Superior temporal gyrus (tissue), 1 donor: Measurements from ENCODE around the gene OBSCN.

Source experiments
- DNase-seq: peaks from one replicate; pipeline ENCODE4 v3.0.0-alpha.2; 2016; ENCODE audit errors: extremely low spot score

OBSCN gene

DNA sequence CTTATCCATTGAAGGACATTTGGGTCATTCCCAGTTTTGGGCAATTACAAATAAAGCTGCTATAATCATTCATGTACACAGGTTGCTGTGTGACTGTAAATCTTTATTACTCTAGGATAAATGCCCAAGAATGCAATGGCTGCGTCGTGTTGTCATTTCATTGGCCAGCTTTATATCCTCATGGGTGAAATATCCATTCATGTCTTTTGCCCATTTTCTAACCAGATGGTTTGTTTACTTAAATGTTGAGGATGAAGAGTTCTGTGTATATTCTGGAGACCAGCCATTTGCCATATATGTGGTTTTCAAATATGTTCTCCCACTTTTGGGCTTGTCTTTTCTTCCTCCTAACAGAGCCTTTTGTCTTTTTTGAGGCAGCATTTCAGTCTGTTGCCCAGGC, 173.5 kb downstream of the OBSCN start:
- no peak for DNase-seq

DNA sequence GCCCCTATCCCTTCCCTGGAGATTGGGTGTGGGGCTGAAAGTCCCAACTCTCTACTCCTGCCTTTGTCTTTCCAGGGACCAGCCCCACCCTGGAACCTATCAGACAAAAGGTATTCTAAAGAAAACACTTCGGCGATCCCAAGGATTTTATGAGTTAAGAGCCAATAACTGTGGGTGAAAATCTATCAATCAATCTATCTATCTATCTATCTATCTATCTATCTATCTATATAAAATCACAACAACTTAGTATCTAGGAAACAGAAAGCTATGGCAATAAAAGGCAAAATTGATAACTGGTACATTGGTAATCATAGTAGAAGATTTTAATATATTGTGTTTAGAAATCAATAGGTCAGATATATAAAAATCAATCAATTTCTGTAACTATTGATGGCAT, 175.9 kb downstream of the OBSCN start:
- DNase-seq: no peak

DNA sequence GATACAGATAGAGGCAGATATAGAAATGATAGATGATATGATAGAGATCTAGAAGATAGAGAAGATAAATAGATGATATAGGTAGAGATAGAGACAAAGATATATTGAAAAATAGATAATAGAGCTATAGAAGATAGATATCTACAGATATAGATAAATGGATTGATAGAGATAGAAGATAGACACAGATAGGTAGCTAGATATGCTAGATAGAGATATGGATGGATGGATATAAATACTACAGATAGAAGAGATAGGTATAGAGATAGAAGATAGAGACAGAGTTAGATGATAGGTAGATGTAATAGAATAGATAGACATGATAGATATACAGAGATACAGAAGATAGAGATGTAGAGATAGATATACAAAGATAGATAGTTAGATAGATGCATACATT, 177.4 kb downstream of the OBSCN start:
- DNase-seq: no peak

DNA sequence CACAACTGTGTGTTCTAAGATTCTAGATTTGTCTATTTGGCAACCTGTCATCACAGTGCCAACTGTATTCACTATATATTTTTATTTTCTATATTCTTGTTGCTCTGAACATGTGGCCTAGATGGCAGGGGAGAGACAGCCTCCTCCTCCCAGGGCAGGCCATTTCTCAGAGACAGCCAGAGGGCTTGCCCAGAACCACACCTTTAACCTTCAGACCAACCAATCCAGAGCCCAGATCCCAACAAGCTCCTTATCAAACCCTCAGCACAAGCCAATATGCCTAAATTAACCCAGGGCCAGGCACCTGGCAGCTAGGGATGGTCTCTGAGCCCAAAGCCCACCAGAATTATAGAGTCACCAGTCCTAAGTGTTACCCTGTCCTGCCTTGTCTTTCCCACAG, 179.5 kb downstream of the OBSCN start:
- DNase-seq: no peak

- DNase-seq: no peak
Measured at GRCh38 chr1:228390649-228391048, 182.8 kb downstream of the OBSCN start.

- no peak for DNase-seq
Measured at GRCh38 chr1:228391411-228392020, 183.7 kb downstream of the OBSCN start.

DNA sequence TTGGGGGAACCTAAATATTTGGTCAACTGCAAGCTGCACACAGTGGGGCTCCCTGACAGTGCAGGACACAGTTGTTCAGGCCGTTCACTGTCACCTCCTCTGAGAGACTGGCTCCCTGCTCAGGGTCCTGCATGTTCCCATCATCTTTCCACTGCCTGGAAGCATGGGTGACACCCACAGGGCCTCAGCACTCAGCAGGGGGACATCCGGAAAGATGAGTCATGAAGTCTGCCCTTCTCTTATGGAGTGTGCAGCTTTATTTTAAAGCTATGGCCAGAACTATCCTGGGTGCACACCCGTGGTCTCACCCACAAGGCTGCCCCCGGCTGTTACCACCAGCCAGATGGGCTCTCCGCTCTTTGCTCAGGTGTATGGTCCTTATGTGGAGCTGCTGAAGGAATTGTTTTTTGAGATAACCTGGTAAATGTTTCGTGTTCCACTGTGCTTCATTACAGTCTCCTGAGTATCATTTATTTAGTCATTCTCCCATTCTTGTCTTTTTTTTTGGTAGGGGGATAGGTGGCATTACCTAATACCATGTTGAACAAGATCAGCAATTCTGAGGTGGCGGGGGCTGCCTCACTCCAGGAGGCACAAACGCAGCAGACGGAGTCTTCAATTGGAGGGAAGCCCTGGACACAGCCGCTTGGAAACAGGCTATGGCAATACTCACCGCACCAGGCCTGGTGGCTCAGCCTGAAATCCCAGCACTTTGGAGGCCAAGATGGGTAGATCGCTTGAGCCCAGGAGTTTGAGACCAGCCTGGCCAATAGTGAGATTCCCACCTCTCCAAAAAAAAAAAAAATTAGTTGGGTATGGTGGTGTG, 184.5 kb downstream of the OBSCN start:
- no peak for DNase-seq

- no peak for DNase-seq
Measured at GRCh38 chr1:228393268-228393701, 185.4 kb downstream of the OBSCN start.

- DNase-seq: no peak
Measured at GRCh38 chr1:228393811-228394570, 186.1 kb downstream of the OBSCN start.

GRCh38 chr1:228394571-228395394, 186.9 kb downstream of the OBSCN start:
- no peak for DNase-seq

DNA sequence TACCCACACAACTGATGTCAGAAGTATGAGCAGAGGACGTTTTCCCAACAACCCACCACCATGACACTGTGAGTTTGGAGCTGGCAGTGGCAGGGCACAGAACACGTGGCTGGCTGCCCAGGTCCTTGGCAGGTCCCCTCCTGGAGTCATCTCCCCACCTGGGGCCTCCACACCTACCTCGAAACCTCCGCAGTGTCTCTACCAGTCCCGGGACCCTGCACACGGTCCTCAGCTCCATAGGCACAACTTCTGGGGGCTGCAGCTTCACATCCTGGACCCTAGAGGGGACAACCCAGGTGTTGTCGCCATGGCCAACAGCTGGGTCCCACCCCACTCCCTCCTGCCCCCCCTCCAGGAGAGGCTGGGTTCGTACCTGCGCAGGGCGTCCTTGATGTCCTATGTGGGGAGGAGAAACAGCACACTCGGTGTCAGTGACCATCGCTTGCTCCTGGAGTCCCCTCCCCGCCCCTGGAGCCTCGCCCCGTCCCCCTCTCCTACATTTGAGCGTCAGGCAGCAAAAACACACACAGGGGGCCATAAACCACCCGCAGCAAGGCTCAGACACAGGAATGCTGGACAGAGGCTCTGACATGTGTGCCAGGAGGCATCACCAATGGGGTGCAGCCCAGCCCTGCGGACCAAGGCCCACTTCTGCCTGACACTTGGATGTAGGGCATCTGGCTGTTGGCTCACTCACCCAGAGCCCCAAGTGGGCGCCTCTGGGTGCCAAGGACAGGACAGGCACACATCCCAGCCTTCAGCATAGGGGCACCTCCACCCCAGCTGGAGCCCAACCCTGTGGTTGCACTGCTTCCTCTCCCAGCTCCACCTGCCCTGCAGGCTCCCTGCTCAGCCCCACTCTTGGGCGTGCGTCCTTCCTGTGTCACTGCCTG, 189.2 kb downstream of the OBSCN start:
- no peak for DNase-seq

DNA sequence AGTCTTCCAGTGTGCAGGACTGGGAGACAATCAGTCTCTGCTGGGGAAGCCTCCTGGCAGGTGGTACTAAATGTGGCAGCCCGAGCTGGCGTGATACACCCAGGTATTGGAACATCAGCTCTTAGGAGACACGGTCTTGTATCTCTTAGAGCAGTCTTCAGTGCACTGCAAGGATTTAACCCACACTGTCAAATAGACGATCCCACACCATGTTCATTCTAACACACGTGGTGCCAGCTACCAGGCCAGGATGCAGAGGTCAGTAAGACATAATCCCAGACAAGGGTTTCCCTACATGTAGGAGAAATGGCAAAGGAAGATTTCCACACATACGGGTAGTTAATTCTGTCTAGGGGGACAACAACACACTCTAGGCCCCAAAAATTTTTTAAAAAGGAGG, 190.1 kb downstream of the OBSCN start:
- DNase-seq: no peak

- DNase-seq: no peak
Measured at GRCh38 chr1:228398741-228399461, 191.1 kb downstream of the OBSCN start.

GRCh38 chr1:228399531-228400236, 191.8 kb downstream of the OBSCN start:
- DNase-seq: no peak

GRCh38 chr1:228400237-228400651, 192.4 kb downstream of the OBSCN start:
- DNase-seq: no peak

DNA sequence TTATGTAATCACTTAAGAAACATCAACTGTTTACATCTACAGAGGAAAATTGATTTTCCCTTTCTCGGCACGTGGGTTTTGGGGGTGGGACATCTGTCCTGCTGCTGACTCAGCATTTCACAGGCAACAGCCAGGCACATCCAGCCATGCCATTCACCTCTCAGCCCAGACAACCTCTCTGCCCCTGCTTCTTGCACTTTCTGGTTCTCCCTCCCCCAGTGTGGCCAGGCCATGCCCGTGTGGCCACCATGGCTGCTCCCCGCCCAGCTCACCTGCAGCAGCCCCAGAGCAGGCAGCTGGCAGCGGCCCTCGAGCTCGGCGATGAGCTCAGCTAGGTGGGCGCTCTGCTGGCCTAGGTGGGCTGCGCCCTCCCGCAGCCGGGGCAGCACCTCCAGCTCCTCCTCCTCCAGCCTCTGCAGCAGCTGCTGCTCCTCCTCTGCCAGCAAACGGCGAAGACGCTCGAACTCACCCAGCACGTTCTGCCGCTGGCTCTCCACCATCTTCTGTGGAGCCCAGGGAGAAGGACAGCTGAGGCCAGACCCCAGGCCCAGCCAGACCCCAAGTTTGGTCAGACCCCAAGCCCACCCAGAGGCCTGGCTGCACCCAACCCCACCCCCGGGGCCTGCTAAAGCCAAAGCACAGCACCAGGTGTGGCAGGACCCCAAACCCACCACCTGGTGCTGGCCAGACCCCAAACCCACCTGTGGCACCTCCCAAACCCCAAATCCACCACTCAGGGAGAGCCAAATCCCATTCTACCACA, 193.0 kb downstream of the OBSCN start:
- no peak for DNase-seq

DNA sequence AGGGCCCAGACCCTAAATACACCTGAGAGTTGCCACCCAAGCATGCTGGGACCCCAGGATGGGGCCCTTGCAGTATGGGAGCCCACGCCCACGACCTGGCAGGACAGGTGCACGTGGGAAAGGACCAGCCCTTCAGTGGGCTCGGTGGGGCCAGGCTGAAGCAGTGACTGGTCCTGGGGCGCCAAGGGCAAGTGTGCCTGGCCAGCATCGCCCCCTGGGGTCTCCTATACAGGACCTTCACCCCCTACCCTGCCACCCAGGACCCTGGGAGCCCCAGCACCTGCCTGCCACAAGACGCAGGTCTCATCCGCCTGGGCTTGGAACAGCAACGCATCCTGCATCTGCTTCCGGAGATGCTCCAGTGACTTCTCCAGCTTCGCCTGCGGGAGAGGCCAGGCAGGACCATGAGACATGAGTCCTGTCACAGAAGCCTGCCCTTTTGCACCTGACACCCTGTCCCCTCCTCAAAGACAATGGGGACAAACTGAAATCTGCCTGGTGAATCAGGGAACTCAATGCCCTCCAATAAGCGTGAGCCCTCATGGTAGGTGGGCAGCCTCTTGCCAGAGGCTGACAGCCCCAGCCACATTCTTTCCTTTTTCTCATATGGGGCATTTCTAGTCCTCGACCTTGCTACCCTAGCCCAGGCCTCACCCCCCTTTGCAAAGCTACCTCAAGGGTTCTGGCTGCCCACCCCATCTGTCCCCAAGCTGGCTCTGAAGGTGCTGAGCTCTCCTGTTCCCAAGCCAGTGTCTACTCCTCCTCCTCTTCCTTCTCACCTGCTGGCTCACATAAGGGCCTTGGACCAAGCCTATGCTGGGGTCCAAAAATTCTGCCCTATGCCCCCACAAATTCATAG, 194.2 kb downstream of the OBSCN start:
- DNase-seq: no peak

DNA sequence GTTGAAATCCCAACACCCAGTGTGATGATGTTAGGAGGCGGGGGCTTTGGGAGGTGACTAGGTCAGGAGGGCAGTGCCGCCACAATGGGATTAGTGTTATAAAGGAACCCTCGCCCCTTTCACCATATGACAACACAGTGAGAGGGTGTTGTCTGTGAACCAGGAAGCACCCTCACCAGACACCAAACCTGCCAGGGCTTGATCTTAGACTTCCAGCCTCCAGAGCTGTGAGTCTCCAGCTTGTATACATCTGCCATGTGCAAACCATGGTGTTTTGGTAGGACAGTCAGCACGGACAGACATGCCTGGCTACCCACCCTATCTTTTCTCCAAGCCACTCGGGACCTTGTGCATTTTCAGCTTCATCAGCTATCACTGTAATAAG, 194.8 kb downstream of the OBSCN start:
- no peak for DNase-seq
